Left colon (tissue), 2 donors: Measurements from ENCODE around the gene ABCB6. TPM values are rescaled to one million over a fixed set of nuclear protein-coding genes. Genes with fewer than 3 reads are reported as not detected.
"Not testable (repeated sequence)": the region's sequence is repeated elsewhere in the genome, so short reads cannot be mapped to it uniquely, and the experiment has no call there.

Experiments used
- ATAC-seq: fragments of 200-7000 bp; cut with Tn5 transposase; one replicate; pipeline ENCODE4 v1.9.1; 2020; ENCODE audit warnings: mild to moderate bottlenecking, moderate library complexity
- DNase-seq, 2 donors: peaks; one replicate each; pipeline ENCODE4 v3.0.0-alpha.2; 2020
- intact Hi-C, 2 donors: fragments of 100-400 bp; cut with DNase I in 1 of 2; cut with micrococcal nuclease in 1 of 2; formaldehyde crosslinking; loops; one replicate each; pipeline versions ENCODE4 v1.11.2 to v1.14.0; 2022; cut with DNase I, micrococcal nuclease
- total RNA-seq, 2 donors: library from RNA; stranded (reverse); fragmentation: NEBNext Ultra II Directional; extraction: Animal tissue kit (Norgen Biotek cat#: 25700); gene quantifications; one replicate each; pipeline ENCODE4 v1.2.1, GENCODE V29; 2021
- donor health status: DM: no; HTN: no; CAD: no.
- donor health status: DM: yes; HTN: yes; CAD: no.

ABCB6 gene
- total RNA-seq, 2 donors from 2014 or later, result 6.8 to 11.4 TPM

DNA sequence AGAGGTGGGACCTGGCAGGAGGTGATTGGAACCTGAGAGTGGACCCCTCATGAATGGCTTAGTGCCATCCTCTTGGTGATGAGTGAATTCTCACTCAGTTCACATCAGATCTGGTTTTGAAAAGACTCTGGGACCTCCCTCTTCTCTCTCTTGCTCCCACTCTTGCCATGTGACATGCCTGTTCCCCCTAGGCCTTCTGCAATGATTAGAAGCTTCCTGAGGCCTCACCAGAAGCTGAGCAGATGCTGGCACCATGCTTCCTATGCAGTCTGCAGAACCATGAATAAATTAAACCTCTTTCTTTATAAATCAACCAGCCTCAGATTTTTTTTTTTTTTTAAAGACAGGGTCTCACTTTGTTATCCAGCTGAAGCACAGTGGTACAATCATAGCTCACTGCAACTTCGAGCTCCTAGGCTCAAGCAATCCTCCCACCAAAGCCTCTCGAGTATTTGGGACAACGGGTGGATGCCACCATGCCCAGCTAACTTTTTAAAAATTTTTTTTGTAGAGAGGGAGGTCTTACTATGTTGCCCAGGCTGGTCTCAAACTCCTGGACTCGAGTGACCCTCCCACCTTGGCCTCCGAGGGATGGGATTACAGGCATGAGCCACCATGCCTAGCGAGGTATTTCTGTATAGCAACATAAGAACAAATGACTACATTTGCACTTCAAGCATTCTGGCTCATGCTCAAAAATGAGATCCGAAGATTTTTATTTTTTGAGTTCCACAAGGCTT is 14.2 kb downstream of the ABCB6 start:
- ATAC-seq (no peak), DNase-seq (no peak)
- intact Hi-C loops, result no loop called here

DNA sequence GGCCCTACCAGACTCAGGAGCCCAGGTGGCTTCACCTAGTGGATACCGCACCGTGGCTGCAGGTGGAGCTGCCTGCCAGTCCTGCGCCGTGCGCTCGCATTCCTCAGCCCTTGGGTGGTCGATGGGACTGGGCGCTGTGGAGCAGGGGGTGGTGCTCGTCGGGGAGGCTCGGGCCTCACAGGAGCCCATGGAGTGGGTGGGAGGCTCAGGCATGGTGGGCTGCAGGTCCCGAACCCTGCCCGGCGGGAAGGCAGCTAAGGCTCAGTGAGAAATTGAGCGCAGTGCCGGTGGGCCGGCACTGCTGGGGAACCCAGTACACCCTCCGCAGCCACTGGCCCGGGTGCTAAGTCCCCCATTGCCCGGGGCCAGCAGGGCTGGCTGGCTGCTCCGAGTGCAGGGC is 17.4 kb downstream of the ABCB6 start:
- intact Hi-C loops, DNase-seq: not testable (repeated sequence)

DNA sequence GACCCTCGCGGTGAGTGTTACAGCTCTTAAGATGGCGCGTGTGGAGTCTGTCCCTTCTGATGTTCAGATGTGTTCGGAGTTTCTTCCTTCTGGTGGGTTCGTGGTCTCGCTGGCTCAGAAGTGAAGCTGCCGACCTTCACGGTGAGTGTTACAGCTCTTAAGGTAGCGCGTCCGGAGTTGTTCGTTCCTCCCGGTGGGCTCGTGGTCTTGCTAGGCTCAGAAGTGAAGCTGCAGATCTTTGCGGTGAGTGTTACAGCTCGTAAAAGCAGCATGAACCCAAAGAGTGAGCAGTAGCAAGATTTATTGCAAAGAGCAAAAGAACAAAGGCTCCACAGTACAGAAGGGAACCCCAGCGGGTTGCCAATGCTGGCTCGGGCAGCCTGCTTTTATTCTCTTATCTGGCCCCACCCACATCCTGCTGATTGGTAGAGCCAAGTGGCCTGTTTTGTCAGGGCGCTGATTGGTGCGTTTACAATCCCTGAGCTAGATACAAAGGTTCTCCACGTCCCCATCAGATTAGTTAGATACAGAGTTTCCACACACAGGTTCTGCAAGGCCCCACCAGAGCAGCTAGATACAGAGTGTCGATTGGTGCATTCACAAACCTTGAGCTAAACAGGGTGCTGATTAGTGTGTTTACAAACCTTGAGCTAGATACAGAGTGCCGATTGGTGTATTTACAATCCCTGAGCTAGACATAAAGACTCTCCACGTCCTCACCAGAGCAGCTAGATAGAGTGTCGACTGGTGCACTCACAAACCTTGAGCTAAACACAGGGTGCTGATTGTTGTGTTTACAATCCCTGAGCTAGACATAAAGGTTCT is 18.0 kb downstream of the ABCB6 start:
- ATAC-seq, DNase-seq, intact Hi-C loops: not testable (repeated sequence)

More for the DNA sequence above, 17.4 kb downstream of the ABCB6 start:
- ATAC-seq, result not testable (repeated sequence)

DNA sequence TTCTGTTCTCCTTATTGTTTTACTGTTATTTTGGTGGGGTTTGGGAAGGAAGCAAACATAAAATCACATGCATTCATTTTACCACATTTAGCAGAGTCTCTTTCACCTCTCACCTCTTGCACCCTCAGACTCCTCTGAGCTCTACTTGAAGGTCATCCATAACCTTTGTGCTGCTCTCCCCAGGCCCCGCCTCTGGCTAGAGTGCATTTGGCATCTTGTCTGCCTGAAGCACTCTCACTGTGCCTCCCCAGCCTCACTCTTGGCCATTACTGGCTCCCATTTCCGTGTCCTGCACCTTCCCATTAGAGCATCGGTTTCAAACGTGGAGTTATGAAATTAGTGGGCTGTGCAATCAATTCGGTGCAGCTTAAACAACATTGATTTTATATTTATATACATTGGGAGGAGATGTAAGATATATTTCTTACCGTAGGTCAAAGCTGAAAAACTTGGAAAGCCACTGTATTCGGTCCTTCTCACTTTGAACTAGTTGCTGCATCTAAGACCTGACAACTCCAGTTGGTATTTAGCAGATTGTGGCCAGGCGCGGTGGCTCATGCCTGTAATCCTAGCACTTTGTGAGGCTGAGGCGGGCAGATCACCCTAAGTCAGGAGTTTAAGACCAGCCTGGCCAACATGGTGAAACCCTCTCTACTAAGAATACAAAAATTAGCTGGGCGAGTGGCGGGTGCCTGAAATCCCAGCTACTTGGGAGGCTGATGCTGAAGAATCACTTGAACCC is 19.1 kb downstream of the ABCB6 start:
- intact Hi-C loops, result no loop called here
- no peak for ATAC-seq
- DNase-seq, result no peak

DNA sequence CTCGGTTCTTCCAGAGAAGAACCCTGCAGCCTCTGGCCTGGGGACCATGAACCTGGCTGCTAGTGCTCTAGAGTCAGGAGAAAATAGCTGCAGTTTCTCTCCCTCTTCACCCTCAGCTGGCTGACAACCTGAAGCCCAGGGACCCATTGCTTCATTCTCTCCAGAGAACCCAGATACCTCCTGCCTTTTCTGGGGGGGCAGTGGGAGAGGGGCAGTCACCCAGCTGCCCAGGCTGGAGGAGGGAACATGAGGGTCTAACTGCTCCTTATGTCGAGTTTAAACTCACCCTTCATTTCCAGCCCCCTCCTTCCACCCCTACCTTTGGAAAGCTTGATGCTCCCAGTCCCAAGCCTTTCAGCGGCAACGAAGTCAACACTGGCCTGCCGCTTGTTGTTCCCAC is 19.8 kb downstream of the ABCB6 start:
- no peak for ATAC-seq

DNA sequence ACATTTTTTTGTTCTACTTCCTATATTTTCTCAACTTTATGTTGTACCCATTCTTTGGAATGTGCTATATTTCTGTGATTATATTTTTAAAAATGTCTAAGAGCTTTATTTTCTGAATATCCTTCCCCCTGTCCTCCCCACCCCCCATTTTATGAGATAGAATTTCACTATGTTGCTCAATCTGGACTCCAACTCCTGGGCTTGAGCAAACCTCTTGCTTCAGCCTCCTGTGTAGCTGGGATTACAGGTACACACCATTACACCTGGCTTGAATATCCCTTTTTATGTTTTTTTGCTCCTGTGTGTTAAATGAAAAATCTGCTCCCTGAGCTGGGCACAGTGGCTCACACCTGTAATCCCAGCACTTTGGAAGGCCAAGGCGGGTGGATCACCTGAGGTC is 21.4 kb downstream of the ABCB6 start:
- DNase-seq (no peak), ATAC-seq (no peak)
- intact Hi-C loops, result no loop called here

More for the DNA sequence above, 19.8 kb downstream of the ABCB6 start:
- no peak for DNase-seq
- intact Hi-C loops, result no loop called here

DNA sequence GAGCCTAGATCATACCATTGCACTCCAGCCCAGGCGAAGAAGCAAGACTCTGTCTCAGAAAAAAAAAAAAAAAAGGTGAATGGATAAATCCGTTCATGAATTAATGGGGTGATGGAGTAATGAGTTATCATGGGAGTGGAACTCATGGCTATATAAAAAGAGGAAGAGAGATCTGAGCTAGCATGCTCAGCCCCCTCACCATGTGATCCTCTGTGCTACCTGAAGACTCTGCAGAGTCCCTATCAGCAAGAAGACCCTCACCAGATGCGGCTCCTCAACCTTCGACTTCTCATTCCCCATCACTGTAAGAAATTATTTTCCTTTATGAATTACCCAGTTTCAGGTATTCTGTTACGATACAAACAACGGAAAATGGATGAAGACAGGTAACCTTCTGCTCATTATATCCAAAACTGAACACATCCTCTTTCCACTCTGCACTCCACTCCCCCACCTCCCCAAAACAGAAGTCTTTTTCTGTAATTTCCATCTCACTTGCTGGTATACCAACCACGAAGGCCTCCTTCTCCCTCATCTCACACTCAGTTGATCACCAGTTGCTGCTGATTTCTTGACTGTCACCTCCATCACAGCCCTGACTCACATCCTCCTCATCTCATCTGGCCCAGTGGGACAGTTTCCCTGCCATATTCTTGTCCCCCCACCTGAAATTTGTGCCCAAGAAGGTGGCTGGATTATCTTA is 31.9 kb downstream of the ABCB6 start:
- no peak for DNase-seq
- intact Hi-C loops, result no loop called here
- ATAC-seq, result no peak

DNA sequence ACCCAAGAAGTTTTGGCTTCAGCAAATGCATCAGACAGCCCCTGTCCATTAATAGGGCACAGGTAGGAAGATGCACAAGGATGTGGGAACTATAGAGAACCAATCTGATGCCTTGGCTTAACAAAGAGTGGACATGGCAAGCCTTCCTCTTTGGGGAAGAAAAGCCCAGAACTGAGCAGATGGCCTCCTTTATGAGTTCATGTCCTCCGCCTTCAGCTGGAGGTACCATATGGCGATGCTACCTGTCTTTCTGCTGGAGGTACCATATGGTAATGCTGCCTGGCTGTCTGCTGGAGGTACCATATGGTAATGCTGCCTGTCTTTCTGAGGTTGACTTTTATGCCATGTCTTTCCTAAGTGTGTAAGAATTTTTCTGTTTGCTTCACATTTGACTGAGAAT is 34.6 kb downstream of the ABCB6 start:
- DNase-seq, result no peak
- intact Hi-C loops, result no loop called here
- no peak for ATAC-seq

DNA sequence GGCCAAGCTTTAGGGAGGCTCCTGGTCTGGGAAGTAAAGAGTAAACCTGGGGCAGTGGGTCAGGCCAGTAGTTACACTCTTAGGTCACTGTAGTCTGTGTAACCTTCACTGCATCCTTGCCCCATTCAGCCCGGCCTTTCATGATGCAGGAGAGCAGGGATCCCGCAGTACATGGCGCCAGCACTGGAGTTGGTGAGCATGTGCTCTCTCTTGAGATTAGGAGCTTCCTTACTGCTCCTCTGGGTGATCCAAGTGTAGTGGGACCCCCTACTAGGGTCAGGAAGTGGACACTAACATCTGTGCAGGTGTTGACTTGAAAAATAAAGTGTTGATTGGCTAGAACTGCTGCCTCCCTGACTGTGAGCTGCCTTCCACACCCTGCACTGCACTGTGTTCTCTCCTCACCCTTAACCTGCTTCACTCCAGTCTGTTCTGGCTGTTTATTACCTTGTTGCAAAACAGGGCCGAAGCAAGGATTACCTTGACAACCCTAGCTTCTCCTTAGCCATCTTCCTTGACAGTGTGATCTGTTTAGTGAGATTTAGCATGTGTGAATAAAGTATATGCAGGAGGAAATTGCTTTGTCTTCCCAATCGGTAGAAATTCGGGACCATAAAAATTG is 35.5 kb downstream of the ABCB6 start:
- ATAC-seq (peak; percentile 84), DNase-seq (no peak)
- intact Hi-C loops, result no loop called here

DNA sequence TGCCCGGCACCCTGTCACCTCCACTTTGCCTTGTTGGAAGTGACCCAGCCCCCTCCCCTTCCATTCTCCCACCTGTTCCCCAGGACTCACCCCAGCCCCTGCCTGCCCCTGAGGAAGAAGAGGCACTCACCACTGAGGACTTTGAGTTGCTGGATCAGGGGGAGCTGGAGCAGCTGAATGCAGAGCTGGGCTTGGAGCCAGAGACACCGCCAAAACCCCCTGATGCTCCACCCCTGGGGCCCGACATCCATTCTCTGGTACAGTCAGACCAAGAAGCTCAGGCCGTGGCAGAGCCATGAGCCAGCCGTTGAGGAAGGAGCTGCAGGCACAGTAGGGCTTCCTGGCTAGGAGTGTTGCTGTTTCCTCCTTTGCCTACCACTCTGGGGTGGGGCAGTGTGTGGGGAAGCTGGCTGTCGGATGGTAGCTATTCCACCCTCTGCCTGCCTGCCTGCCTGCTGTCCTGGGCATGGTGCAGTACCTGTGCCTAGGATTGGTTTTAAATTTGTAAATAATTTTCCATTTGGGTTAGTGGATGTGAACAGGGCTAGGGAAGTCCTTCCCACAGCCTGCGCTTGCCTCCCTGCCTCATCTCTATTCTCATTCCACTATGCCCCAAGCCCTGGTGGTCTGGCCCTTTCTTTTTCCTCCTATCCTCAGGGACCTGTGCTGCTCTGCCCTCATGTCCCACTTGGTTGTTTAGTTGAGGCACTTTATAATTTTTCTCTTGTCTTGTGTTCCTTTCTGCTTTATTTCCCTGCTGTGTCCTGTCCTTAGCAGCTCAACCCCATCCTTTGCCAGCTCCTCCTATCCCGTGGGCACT is 36.2 kb downstream of the ABCB6 start:
- ATAC-seq, result peak; percentile 50
- intact Hi-C loops, result no loop called here
- DNase-seq, result peak; percentile 28 to 46

DNA sequence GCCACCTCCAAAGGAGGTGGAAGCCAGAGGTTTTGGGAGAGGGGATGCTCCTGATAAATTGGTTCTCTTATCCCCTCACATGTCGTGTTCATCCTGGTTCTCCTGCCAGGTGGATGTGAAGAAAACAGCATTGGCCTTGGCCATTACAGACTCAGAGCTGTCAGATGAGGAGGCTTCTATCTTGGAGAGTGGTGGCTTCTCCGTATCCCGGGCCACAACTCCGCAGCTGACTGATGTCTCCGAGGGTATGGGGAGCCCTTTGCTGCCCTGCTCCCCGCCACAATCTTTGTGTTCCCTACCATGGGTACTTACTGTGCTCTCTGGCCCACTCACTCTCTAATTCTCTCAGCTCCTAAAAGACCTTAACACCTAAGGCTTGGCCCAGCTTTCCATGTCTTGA is 37.2 kb downstream of the ABCB6 start:
- no peak for ATAC-seq
- no peak for DNase-seq
- intact Hi-C loops, result no loop called here

DNA sequence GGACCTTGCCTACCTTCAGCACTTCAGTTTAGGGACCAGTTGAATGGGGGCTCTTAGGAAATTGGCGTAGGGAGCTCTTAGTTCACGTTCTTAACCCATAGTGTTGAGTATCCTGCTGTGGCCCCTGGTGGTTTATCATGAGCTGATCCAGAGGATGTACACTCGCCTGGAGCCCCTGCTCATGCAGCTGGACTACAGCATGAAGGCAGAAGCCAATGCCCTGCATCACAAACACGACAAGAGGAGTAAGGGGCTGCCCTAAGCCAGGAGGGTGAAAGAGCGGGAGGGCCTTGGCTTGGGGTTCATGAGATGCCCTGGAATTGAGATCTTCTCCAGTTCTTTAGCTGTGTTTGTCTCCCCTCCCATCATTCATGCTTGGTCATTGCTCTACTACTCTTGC is 37.8 kb downstream of the ABCB6 start:
- no peak for DNase-seq
- intact Hi-C loops, result no loop called here
- no peak for ATAC-seq

DNA sequence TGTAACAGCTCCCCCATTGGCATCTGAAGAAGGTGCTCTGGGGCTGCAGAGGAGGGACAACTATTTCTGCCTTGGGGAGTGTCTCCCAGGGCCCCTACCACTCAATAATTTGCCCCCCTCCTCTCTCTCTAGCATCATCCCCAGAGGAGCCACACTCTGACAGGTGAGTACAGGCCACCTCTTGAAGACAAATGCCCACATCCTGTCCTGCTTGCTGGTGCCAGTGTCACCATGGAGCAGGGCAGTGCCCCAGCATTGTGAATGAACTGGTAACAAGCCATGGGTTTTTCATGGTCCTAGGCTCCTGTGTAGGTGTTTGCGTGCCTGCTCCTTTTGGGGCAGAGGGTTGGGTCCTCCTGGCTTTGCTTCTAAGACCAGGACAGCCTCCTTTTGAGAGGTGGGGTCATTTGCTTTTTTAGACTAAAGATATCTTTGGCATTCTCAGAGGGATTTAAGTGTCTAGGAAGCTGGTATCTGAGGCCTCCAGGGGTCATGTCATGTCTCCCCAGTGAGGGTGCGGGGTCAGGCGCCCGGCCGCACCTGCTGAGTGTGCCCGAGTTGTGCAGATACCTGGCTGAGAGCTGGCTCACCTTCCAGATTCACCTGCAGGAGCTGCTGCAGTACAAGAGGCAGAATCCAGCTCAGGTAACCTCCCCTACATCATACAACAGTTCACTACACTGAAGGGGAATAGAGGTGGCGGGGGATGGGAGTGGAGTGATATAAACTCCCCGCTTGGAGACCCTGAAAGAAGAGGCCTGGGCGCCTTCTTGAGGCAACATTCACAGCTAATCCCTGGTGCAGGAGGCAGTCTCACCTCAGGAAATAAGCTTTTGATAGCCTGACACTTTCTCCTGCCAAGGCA is 38.9 kb downstream of the ABCB6 start:
- intact Hi-C loops, result no loop called here
- ATAC-seq (no peak), DNase-seq (no peak)

DNA sequence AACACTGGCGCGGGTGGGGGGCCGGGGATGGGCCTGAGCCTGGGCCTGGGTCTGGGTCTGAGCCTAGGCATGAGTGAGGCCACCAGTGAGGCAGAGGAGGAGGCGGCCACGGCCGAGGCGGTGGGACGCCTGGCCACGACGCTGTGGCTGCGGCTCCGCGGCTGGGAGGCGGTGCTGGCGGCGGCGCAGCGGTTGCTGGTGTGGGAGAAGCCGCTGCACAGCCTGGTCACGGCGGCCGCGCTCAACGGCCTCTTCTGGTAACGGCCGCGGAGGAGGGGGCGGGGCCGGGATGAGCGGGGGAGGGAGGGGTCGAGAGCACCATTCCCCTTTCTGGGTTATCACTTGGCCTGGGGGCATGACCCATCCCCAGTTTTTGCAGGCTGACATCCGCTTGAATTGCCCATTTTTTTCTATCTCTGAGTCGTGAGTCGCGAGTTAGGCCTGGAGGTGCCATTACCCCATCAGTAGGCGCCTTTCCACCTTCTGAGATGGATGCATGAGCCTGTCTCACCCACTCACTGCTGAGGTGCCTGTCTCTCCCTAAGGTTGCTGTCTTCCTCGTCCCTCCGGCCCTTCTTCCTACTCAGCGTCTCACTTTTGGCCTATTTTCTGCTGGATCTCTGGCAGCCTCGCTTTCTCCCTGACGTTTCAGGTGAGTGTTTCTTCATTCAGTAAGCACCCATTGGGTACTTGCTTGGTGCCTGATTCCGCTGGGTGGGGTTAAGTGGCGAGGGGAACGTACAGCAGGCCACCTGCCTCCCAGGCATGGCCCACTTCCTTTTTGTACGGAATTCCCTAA is 40.2 kb downstream of the ABCB6 start:
- peak; percentile 47 to 72 for DNase-seq
- ATAC-seq, result peak; percentile 2
- intact Hi-C loops, result no loop called here

DNA sequence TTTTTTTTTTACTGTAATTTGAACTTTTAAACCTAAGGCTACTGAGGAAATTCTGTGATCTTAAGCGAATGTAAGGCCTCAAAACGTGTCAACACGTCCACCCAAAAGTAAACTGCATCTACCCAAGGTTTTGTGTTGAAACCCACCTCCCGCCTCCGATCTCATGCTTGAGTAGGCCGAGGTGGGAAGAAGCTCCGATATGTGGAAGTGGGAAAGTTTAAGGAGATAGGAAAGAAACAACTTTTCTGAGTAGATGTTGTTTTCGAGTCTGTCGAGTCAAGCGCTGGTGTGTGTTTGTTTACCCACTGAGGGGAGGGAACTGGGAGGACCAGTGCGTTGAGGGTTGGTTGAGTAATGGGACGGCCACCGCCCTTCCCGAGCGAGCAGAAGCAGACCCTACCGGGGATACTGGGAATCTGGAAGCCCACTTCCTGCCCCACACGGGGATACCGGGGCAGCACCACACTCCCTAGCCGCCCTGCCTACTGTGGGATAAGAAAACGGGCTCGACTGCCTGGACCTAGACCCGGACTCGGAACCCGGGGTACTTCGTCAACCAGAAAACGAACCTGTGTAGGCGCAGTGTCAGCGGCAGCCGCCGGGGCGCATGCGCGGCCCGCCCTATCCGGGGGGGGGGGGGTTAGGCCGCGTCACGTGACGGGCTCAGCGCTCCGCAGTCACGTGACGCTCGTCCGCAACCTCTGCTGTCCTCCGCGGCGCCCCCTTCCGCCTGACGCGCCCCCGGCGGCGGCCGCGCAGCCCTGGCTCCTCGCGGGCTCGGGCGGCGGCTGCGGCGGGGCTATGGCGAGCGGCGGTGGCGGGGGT is 41.0 kb downstream of the ABCB6 start, which contains the start of gene RETREG2:
Gene RETREG2 (plus strand): TSS at position 724 of the 825 bp plus-strand sequence. CDS start 78 bp downstream, at position 802.
- ATAC-seq, result peak; percentile 79
- DNase-seq, result peak; percentile 89 to 91
- intact Hi-C loops, result no loop called here
